ENCODE results near the gene CLCN3. TPM values are rescaled to one million over a fixed set of nuclear protein-coding genes. Genes with fewer than 3 reads are reported as not detected.

The CLCN3 gene
- total and polyA plus RNA-seq, 10 of the 15 experiments (the other 5 are each of a cell fraction or from before 2014, with no cell fraction given): 4.0 to 22.8 (median 11.8) TPM

DNA sequence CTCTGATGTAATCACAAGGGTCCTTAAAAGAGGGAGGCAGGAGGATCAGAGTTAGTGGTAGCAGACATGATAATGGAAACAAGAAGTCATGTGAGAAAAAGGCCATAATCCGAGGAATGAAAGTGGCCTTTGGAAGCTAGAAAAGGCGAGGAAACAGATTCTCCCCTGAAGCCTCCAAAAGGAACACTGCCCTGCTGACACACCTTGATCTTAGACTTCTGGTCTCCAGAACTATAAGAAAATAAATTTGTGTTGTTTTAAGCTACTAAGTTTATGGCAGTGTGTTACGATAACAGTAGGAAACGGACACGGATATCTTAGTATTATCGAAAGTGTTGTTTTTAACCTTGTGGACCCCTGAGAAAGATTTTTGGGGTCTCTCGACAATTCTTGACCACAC is 24.4 kb downstream of the CLCN3 start:
- BruUV-seq (replicated peaks): no TSS peak
- ChIA-PET SMC1A (ENCODE audit: uncharacterized antibody, unreplicated experiment) (interaction anchor here (0.9 kb wide), 1 partner anchor 11 kb away, joined by 3 read pairs; no protein-coding TSS in a partner anchor), CTCF (interaction anchor here (2.3 to 3.1 kb wide), 2 partner anchors 11 to 14 kb away, joined by 6 to 14 read pairs; no protein-coding TSS in a partner anchor), POLR2A (no interaction called here), RAD21 (ENCODE audit: unreplicated experiment) (no interaction called here)
- Histone ChIP-seq H2AFZ (ENCODE audit: control insufficient read depth, low read depth, low read length) (no peak overlapping the region), H3K4me1 (ENCODE audit: control insufficient read depth, insufficient read depth, low read length) (no peaks in the 10 kb centered on the region), H4K20me1 (ENCODE audit: control insufficient read depth, insufficient read depth) (no peaks in the 10 kb centered on the region), H3K4me3 (no peak overlapping the region), H3K27me3 (replicated peaks in 1 of 2; ENCODE audit: control insufficient read depth in 2 of 2, insufficient read depth in 2 of 2, low read length in 1 of 2) (no peaks in the 10 kb centered on the region), H3K4me2 (ENCODE audit: control insufficient read depth, insufficient read depth) (no peak overlapping the region), H3K27ac (ENCODE audit: control insufficient read depth, insufficient read depth) (no peak overlapping the region), H3K79me2 (ENCODE audit: control insufficient read depth, insufficient read depth, low read length) (no peaks in the 10 kb centered on the region), H3K9me3 (replicated peaks; ENCODE audit: control insufficient read depth, insufficient read depth, low read length) (no peaks in the 10 kb centered on the region), H3K36me3 (ENCODE audit: control insufficient read depth in 2 of 2, insufficient read depth in 2 of 2, low read length in 1 of 2) (peaks cover 0 to 4% of the 10 kb centered on the region in 2 experiments; a peak in 2 of 4 replicates), H3K9ac (ENCODE audit: control insufficient read depth, insufficient read depth, low read length) (no peak overlapping the region)
- TF ChIP-seq CEBPB (IDR thresholded peaks at IDR 0.05; ENCODE audit: borderline replicate concordance in 1 of 2, low read depth in 2 of 2, low read length in 2 of 2) (no peak), SIN3A (IDR thresholded peaks at IDR 0.05; ENCODE audit: low read depth, low read length) (no peak), SUPT20H (IDR thresholded peaks at IDR 0.05; ENCODE audit: borderline replicate concordance, control insufficient read depth, low read depth, low read length) (no peak), HDAC2 (IDR thresholded peaks at IDR 0.05) (no peak), MEF2A (IDR thresholded peaks at IDR 0.05; ENCODE audit: insufficient read depth, low read depth, low read length) (no peak), RFX5 (IDR thresholded peaks at IDR 0.05; ENCODE audit: low read depth, low read length) (no peak), NR2F1 (conservative IDR thresholded peaks at IDR 0.05) (no peak), TCF12 (IDR thresholded peaks at IDR 0.05; ENCODE audit: low read depth, low read length) (no peak), PAX5 (IDR thresholded peaks at IDR 0.05; ENCODE audit: borderline replicate concordance, low read depth, low read length) (no peak), KAT2A (conservative IDR thresholded peaks at IDR 0.05; ENCODE audit: control insufficient read depth, low read depth, low read length) (no peak), ZNF384 (IDR thresholded peaks at IDR 0.05; ENCODE audit: borderline replicate concordance, low read depth, low read length) (no peak), BACH1 (IDR thresholded peaks at IDR 0.05; ENCODE audit: borderline replicate concordance) (no peak), SIX5 (IDR thresholded peaks at IDR 0.05; ENCODE audit: low read depth, low read length, severe bottlenecking) (no peak), TBL1XR1 (IDR thresholded peaks at IDR 0.05; ENCODE audit: low read depth, low read length) (no peak), EZH2 (IDR thresholded peaks at IDR 0.05; ENCODE audit: borderline replicate concordance, control insufficient read depth, low read depth, low read length) (no peak)
- TF ChIP-seq, protein P1, sequence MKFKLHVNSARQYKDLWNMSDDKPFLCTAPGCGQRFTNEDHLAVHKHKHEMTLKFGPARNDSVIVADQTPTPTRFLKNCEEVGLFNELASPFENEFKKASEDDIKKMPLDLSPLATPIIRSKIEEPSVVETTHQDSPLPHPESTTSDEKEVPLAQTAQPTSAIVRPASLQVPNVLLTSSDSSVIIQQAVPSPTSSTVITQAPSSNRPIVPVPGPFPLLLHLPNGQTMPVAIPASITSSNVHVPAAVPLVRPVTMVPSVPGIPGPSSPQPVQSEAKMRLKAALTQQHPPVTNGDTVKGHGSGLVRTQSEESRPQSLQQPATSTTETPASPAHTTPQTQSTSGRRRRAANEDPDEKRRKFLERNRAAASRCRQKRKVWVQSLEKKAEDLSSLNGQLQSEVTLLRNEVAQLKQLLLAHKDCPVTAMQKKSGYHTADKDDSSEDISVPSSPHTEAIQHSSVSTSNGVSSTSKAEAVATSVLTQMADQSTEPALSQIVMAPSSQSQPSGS (IDR thresholded peaks at IDR 0.05; ENCODE audit: low read length): no peak
- TF ChIP-seq, protein P2, sequence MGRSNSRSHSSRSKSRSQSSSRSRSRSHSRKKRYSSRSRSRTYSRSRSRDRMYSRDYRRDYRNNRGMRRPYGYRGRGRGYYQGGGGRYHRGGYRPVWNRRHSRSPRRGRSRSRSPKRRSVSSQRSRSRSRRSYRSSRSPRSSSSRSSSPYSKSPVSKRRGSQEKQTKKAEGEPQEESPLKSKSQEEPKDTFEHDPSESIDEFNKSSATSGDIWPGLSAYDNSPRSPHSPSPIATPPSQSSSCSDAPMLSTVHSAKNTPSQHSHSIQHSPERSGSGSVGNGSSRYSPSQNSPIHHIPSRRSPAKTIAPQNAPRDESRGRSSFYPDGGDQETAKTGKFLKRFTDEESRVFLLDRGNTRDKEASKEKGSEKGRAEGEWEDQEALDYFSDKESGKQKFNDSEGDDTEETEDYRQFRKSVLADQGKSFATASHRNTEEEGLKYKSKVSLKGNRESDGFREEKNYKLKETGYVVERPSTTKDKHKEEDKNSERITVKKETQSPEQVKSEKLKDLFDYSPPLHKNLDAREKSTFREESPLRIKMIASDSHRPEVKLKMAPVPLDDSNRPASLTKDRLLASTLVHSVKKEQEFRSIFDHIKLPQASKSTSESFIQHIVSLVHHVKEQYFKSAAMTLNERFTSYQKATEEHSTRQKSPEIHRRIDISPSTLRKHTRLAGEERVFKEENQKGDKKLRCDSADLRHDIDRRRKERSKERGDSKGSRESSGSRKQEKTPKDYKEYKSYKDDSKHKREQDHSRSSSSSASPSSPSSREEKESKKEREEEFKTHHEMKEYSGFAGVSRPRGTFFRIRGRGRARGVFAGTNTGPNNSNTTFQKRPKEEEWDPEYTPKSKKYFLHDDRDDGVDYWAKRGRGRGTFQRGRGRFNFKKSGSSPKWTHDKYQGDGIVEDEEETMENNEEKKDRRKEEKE (IDR thresholded peaks at IDR 0.05): no peak
- FAIRE-seq (no peak), DNase-seq (ENCODE audit: low read depth, low spot score) (no peak), ATAC-seq (no peak)
- WGBS (ENCODE audit: insufficient coverage, insufficient replicate concordance, low lambda C conversion rate, missing lambda C conversion rate): 98% methylated on average over 7 of the region's 7 CpGs
- intact Hi-C loops (cut with micrococcal nuclease; ENCODE audit: unreplicated experiment) (no loop called here), in situ Hi-C loops (cut with MboI) (no loop called here)
